ENCODE data around the gene PSMF1.

Gene PSMF1

GRCh38 chr20:1190847-1191246 lies 72.4 kb downstream of the PSMF1 start:
- DNase-seq (ENCODE audit: low spot score) = no peak

- no peak for DNase-seq (ENCODE audit: low spot score)
These were observed 72.9 kb downstream of the PSMF1 start for GRCh38 chr20:1191299-1191698.

GRCh38 chr20:1195226-1195625 lies 76.8 kb downstream of the PSMF1 start:
- DNase-seq (ENCODE audit: low spot score) = no peak

GRCh38 chr20:1196634-1197033 lies 78.2 kb downstream of the PSMF1 start:
- DNase-seq (ENCODE audit: low spot score) = no peak

GRCh38 chr20:1197801-1198200 lies 79.4 kb downstream of the PSMF1 start:
- no peak for DNase-seq (ENCODE audit: low spot score)

- no peak for DNase-seq (ENCODE audit: low spot score)
These were observed 80.3 kb downstream of the PSMF1 start for GRCh38 chr20:1198751-1199150.

- no peak for DNase-seq (ENCODE audit: low spot score)
These were observed 80.9 kb downstream of the PSMF1 start for GRCh38 chr20:1199212-1199873.

GRCh38 chr20:1199964-1200363 lies 81.6 kb downstream of the PSMF1 start:
- DNase-seq (ENCODE audit: low spot score) = no peak

GRCh38 chr20:1202762-1203504 lies 84.5 kb downstream of the PSMF1 start, which contains the start of gene C20orf202:
TSS of gene C20orf202 (plus strand) at chr20:1203454. CDS start at chr20:1203586, 132 bp downstream.
- no peak for DNase-seq (ENCODE audit: low spot score)

- DNase-seq (ENCODE audit: low spot score) = no peak
These were observed 85.2 kb downstream of the PSMF1 start for GRCh38 chr20:1203630-1204029.

GRCh38 chr20:1204113-1204512 lies 85.7 kb downstream of the PSMF1 start:
- no peak for DNase-seq (ENCODE audit: low spot score)

- DNase-seq (ENCODE audit: low spot score) = no peak
These were observed 86.2 kb downstream of the PSMF1 start for GRCh38 chr20:1204576-1204975.

GRCh38 chr20:1205802-1206201 lies 87.4 kb downstream of the PSMF1 start:
- no peak for DNase-seq (ENCODE audit: low spot score)

- DNase-seq (ENCODE audit: low spot score) = no peak
These were observed 88.2 kb downstream of the PSMF1 start for GRCh38 chr20:1206366-1207148.

GRCh38 chr20:1207293-1207878 lies 89.0 kb downstream of the PSMF1 start:
- no peak for DNase-seq (ENCODE audit: low spot score)

- DNase-seq (ENCODE audit: low spot score) = no peak
These were observed 91.3 kb downstream of the PSMF1 start for GRCh38 chr20:1209447-1210387.

- no peak for DNase-seq (ENCODE audit: low spot score)
These were observed 92.1 kb downstream of the PSMF1 start for GRCh38 chr20:1210501-1210900.

- no peak for DNase-seq (ENCODE audit: low spot score)
These were observed 93.6 kb downstream of the PSMF1 start for GRCh38 chr20:1212023-1212422.

- peak; percentile 64 for DNase-seq (ENCODE audit: low spot score)
These were observed 94.4 kb downstream of the PSMF1 start for GRCh38 chr20:1212607-1213396.

GRCh38 chr20:1214838-1215261 lies 96.4 kb downstream of the PSMF1 start:
- DNase-seq (ENCODE audit: low spot score) = no peak

Measured in pons (tissue), 1 donor.